Endothelial cell of umbilical vein (primary cell): ENCODE measurements around the gene NFATC2. TPM values are rescaled to one million over a fixed set of nuclear protein-coding genes. Genes with fewer than 3 reads are reported as not detected.

Source experiments
- BruUV-seq: library from RNA; stranded (reverse); fragments of 400-500 nt; replicated peaks from 2 replicates; lab custom pipeline; 2021; lab: Mats Ljungman, UMichigan
- CTCF ChIA-PET: fragments of 300-600, 350-600 bp; sonication (Branson Sonifier 250); formaldehyde crosslinking; loops from one replicate; lab custom pipeline; 2021; ENCODE audit warnings: antibody characterized with exemption, inconsistent platforms; lab: Charles Lee
- POLR2A ChIA-PET: fragments of 300-600, 350-600 bp; sonication (Branson Sonifier 250); formaldehyde crosslinking; loops from one replicate; lab custom pipeline; 2021; ENCODE audit warnings: antibody characterized with exemption, inconsistent platforms; lab: Charles Lee
- DNase-seq: peaks from one replicate; pipeline ENCODE4 v3.0.0-alpha.2; 2011; ENCODE audit warnings: low read depth, low spot score
- FAIRE-seq: peaks from 2 replicates; lab custom pipeline; 2011; peaks lifted over from hg19 to GRCh38; lab: Jason Lieb, UNC
- H2AFZ ChIP-seq: 2 replicates; pipeline ENCODE4 v1.6.0; 2012; ENCODE audit warnings: low read depth, low read length, control low read depth, inconsistent platforms
- H3K27ac ChIP-seq: 2 replicates; pipeline ENCODE4 v1.5.1; 2011; ENCODE audit warnings: low read depth, mild to moderate bottlenecking, control low read depth, low read length, moderate library complexity; ENCODE audit not compliant: insufficient read depth
- H3K27me3 ChIP-seq, 2 experiments: 2 replicates each; pipeline versions ENCODE4 v1.6.0 to v1.6.1; 2011; ENCODE audit warnings: low read length in 2 of 2, mixed read lengths in 1 of 2; ENCODE audit not compliant: control insufficient read depth in 2 of 2, insufficient read depth in 2 of 2
- H3K36me3 ChIP-seq, 2 experiments: 2 replicates in 1 of 2; 3 replicates in 1 of 2; pipeline ENCODE4 v1.5.1; 2011; ENCODE audit warnings: low read length in 2 of 2, mild to moderate bottlenecking in 1 of 2, moderate library complexity in 1 of 2; ENCODE audit not compliant: control insufficient read depth in 2 of 2, insufficient read depth in 2 of 2; ENCODE audit errors: extremely low read depth in 1 of 2
- H3K4me1 ChIP-seq: 3 replicates; pipeline ENCODE4 v1.5.1; 2011; ENCODE audit warnings: mild to moderate bottlenecking, low read length; ENCODE audit not compliant: control insufficient read depth, insufficient read depth; ENCODE audit errors: extremely low read depth
- H3K4me2 ChIP-seq: 2 replicates; pipeline ENCODE4 v1.6.1; 2011; ENCODE audit warnings: low read length, control low read depth, mixed read lengths; ENCODE audit not compliant: insufficient read depth
- H3K4me3 ChIP-seq, 3 experiments: fragments of 200-600 bp in 1 of 3; sonication (generic), shearing (Covaris generic) in 1 of 3; replicated peaks in 1 of 3; 2 replicates each; pipeline ENCODE4 v1.5.1; 2011 to 2016; ENCODE audit warnings: control low read depth in 3 of 3, low read length in 3 of 3, mild to moderate bottlenecking in 2 of 3, inconsistent platforms in 1 of 3, low read depth in 1 of 3, moderate library complexity in 1 of 3; ENCODE audit not compliant: insufficient read depth in 1 of 3
- H3K79me2 ChIP-seq: 2 replicates; pipeline ENCODE4 v1.6.0; 2012; ENCODE audit warnings: low read length, inconsistent platforms; ENCODE audit not compliant: control insufficient read depth, insufficient read depth
- H3K9ac ChIP-seq: replicated peaks from 2 replicates; pipeline ENCODE3; 2011; ENCODE audit warnings: low read length, control low read depth; ENCODE audit not compliant: insufficient read depth; ENCODE audit errors: extremely low read depth
- H3K9me1 ChIP-seq: replicated peaks from 3 replicates; pipeline ENCODE4 v1.6.0; 2011; ENCODE audit warnings: mild to moderate bottlenecking, low read length; ENCODE audit not compliant: control insufficient read depth, insufficient read depth; ENCODE audit errors: extremely low read depth
- H3K9me3 ChIP-seq: replicated peaks from 2 replicates; pipeline ENCODE4 v1.5.1; 2012; ENCODE audit warnings: low read length, inconsistent platforms; ENCODE audit not compliant: control insufficient read depth, insufficient read depth
- H4K20me1 ChIP-seq: replicated peaks from 2 replicates; pipeline ENCODE3; 2011; ENCODE audit warnings: mild to moderate bottlenecking, low read length; ENCODE audit not compliant: control insufficient read depth, insufficient read depth; ENCODE audit errors: extremely low read depth
- EZH2 ChIP-seq: IDR thresholded peaks from 2 replicates; pipeline ENCODE4 v1.6.1; 2012; ENCODE audit warnings: borderline replicate concordance, low read depth, mild to moderate bottlenecking, moderate library complexity, low read length, inconsistent platforms; ENCODE audit not compliant: severe bottlenecking
- FOS ChIP-seq: IDR thresholded peaks from 2 replicates; pipeline ENCODE4 v1.6.1; 2011; ENCODE audit warnings: mild to moderate bottlenecking, low read length, moderate library complexity, borderline replicate concordance; ENCODE audit not compliant: insufficient read depth
- GATA2 ChIP-seq: IDR thresholded peaks from 2 replicates; pipeline ENCODE4 v1.7.0; 2011; ENCODE audit warnings: low read depth, mild to moderate bottlenecking, moderate library complexity, mixed read lengths, low read length; ENCODE audit not compliant: insufficient read length, insufficient read depth
- JUN ChIP-seq: IDR thresholded peaks from 2 replicates; pipeline ENCODE4 v1.6.1; 2011; ENCODE audit warnings: borderline replicate concordance, low read depth; ENCODE audit not compliant: insufficient read length, insufficient read depth
- MAX ChIP-seq: IDR thresholded peaks from 2 replicates; pipeline ENCODE4 v1.6.1; 2011; ENCODE audit not compliant: insufficient read depth, insufficient read length
- MYC ChIP-seq: IDR thresholded peaks from one replicate; pipeline ENCODE4 v1.6.1; 2011; ENCODE audit warnings: mild to moderate bottlenecking, low read depth, low read length
- POLR2A ChIP-seq: IDR thresholded peaks from 2 replicates; pipeline ENCODE4 v1.6.1; 2012; ENCODE audit warnings: low read depth, mild to moderate bottlenecking, control low read depth, low read length
- POLR2AphosphoS5 ChIP-seq: IDR thresholded peaks from 2 replicates; pipeline ENCODE4 v1.6.1; 2012; ENCODE audit warnings: low read depth, mild to moderate bottlenecking, control low read depth, low read length, moderate library complexity; ENCODE audit not compliant: insufficient read depth
- dilution Hi-C: fragments of 300-500 bp; cut with MboI; formaldehyde crosslinking; loops from one replicate; pipeline ENCODE4 v1.15.0; 2019; ENCODE audit warnings: low sequenced_read_pairs; ENCODE audit not compliant: extremely low pct_ligation_motif_present
- intact Hi-C: fragments of 100-400 bp; cut with micrococcal nuclease; formaldehyde crosslinking; loops from one replicate; pipeline ENCODE4 v1.10.0; 2022
- polyA plus RNA-seq, 4 experiments: library from polyadenylated mRNA; depleted of rRNA in 3 of 4; stranded (reverse) in 3 of 4; unstranded in 1 of 4; fragments of >200 nt; gene quantifications; 2 replicates each; pipeline versions ENCODE4 v1.2.1 to v1.2.3, GENCODE V29; 2011 to 2012; ENCODE audit warnings: missing spikeins in 1 of 4
- total RNA-seq: library from RNA; stranded (reverse); gene quantifications from 2 replicates; pipeline ENCODE4 v1.2.3, GENCODE V29; 2021
- TF ChIP-seq, protein P1 (sequence below), 2 donors: IDR thresholded peaks; 1 replicate in 1 of 2; 2 replicates in 1 of 2; pipeline ENCODE4 v1.5.1; 2011; ENCODE audit warnings: low read length in 2 of 2, mild to moderate bottlenecking in 2 of 2, moderate library complexity in 2 of 2, control low read depth in 1 of 2, inconsistent platforms in 1 of 2, low read depth in 1 of 2; ENCODE audit not compliant: insufficient read depth in 1 of 2; ENCODE audit errors: extremely low read depth in 1 of 2

Gene NFATC2
- total and polyA plus RNA-seq, 2 donors (not counting 3 experiments of a cell fraction or from before 2014, with no cell fraction given), result 3.1 to 13.0 TPM

GRCh38 chr20:51461306-51461705 lies 81.2 kb downstream of the NFATC2 start:
- H2AFZ ChIP-seq, result no peak overlapping the region
- intact Hi-C loops, result loop anchor here (10.0 kb wide), 1 partner anchor 487 kb away; no protein-coding TSS in a partner anchor
- H3K4me1 ChIP-seq, result peaks cover 14% of the 10 kb centered on the region
- no peaks in the 10 kb centered on the region for H4K20me1 ChIP-seq
- dilution Hi-C loops, result no loop called here
- BruUV-seq, result no TSS peak
- no peaks in the 10 kb centered on the region for H3K79me2 ChIP-seq
- H3K9me3 ChIP-seq, result no peaks in the 10 kb centered on the region
- TF ChIP-seq POLR2A (no peak), MAX (no peak), POLR2AphosphoS5 (no peak), EZH2 (no peak), FOS (no peak), GATA2 (no peak), MYC (no peak), JUN (no peak)
- TF ChIP-seq, protein P1, sequence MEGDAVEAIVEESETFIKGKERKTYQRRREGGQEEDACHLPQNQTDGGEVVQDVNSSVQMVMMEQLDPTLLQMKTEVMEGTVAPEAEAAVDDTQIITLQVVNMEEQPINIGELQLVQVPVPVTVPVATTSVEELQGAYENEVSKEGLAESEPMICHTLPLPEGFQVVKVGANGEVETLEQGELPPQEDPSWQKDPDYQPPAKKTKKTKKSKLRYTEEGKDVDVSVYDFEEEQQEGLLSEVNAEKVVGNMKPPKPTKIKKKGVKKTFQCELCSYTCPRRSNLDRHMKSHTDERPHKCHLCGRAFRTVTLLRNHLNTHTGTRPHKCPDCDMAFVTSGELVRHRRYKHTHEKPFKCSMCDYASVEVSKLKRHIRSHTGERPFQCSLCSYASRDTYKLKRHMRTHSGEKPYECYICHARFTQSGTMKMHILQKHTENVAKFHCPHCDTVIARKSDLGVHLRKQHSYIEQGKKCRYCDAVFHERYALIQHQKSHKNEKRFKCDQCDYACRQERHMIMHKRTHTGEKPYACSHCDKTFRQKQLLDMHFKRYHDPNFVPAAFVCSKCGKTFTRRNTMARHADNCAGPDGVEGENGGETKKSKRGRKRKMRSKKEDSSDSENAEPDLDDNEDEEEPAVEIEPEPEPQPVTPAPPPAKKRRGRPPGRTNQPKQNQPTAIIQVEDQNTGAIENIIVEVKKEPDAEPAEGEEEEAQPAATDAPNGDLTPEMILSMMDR (IDR thresholded peaks at IDR 0.05; ENCODE audit: extremely low read depth in 1 of 2, insufficient read depth in 1 of 2, low read depth in 1 of 2, low read length in 2 of 2), result no peak
- CTCF ChIA-PET, result interaction anchor here (1.1 kb wide), 1 partner anchor 134 kb away, joined by 3 read pairs; no protein-coding TSS in a partner anchor
- H3K27ac ChIP-seq, result no peak overlapping the region
- H3K36me3 ChIP-seq, result peaks cover 0 to 3% of the 10 kb centered on the region in 2 experiments
- POLR2A ChIA-PET, result no interaction called here
- no peak overlapping the region for H3K4me3 ChIP-seq
- DNase-seq (no peak), FAIRE-seq (no peak)
- H3K9me1 ChIP-seq, result no peaks in the 10 kb centered on the region
- H3K27me3 ChIP-seq, result no peaks in the 10 kb centered on the region
- H3K9ac ChIP-seq, result no peak overlapping the region
- no peak overlapping the region for H3K4me2 ChIP-seq
